Breast epithelium (tissue), 4 donors: ENCODE results near the gene SDK2. TPM values are rescaled to one million over a fixed set of nuclear protein-coding genes. Genes with fewer than 3 reads are reported as not detected.

Source experiments
- DNase-seq, 2 donors: peaks; one replicate each; pipeline ENCODE4 v3.0.0-alpha.2; 2019; ENCODE audit warnings: low spot score in 2 of 2
- H3K27ac ChIP-seq, 2 donors: fragments of 200-600 bp; sonication (generic) in 1 of 2; one replicate each; pipeline ENCODE4 v1.5.1; 2016 to 2019; ENCODE audit warnings: mild to moderate bottlenecking in 1 of 2
- H3K27me3 ChIP-seq, 2 donors: fragments of 200-600 bp; sonication (generic) in 1 of 2; one replicate each; pipeline versions ENCODE4 v1.5.1 to v1.6.0; 2017 to 2019; ENCODE audit warnings: control low read depth in 1 of 2, mild to moderate bottlenecking in 1 of 2
- H3K36me3 ChIP-seq: fragments of 200-600 bp; one replicate; pipeline ENCODE4 v1.5.1; 2019
- H3K4me1 ChIP-seq, 2 donors: fragments of 200-600 bp; sonication (generic); one replicate each; pipeline ENCODE4 v1.5.1; 2016 to 2019; ENCODE audit warnings: control low read depth in 1 of 2
- H3K4me3 ChIP-seq, 3 donors: fragments of 200-600 bp; sonication (generic); 1 replicate in 2 of 3; 2 replicates in 1 of 3; pipeline ENCODE4 v1.5.1; 2016 to 2019; ENCODE audit warnings: mild to moderate bottlenecking in 3 of 3, moderate library complexity in 2 of 3
- H3K9me3 ChIP-seq, 2 donors: fragments of 200-600 bp; sonication (generic) in 1 of 2; one replicate each; pipeline ENCODE4 v1.5.1; 2016 to 2019; ENCODE audit warnings: control low read depth in 1 of 2
- CTCF ChIP-seq, 3 donors: fragments of 450-650 bp; IDR thresholded peaks; one replicate each; pipeline ENCODE4 v1.5.1; 2016 to 2017; ENCODE audit warnings: antibody characterized with exemption in 3 of 3, mild to moderate bottlenecking in 3 of 3, moderate library complexity in 3 of 3
- POLR2A ChIP-seq: fragments of 450-650 bp; IDR thresholded peaks from one replicate; pipeline ENCODE4 v1.6.1; 2016; ENCODE audit warnings: antibody characterized with exemption, mild to moderate bottlenecking, moderate library complexity
- POLR2AphosphoS5 ChIP-seq, 3 donors: sonication (generic); formaldehyde crosslinking; IDR thresholded peaks; one replicate each; pipeline ENCODE4 v1.6.1; 2017; ENCODE audit warnings: antibody characterized with exemption in 3 of 3
- intact Hi-C: fragments of 100-400 bp; cut with DNase I; formaldehyde crosslinking; loops from one replicate; pipeline ENCODE4 v1.15.1; 2023; ENCODE audit warnings: low total_unique reads
- total RNA-seq, 3 donors: library from RNA; depleted of rRNA; stranded (reverse); fragments of >200 nt; gene quantifications; one replicate each; pipeline ENCODE4 v1.1.0, GENCODE V29; 2016

The SDK2 gene
- total RNA-seq, 3 donors from 2014 or later = 0.16 to 2.9 (median 2.6) TPM

- Histone ChIP-seq H3K27ac (no peak overlapping the region), H3K9me3 (no peaks in the 10 kb centered on the region), H3K4me3 (no peak overlapping the region), H3K27me3 (peaks cover 0 to 4% of the 10 kb centered on the region in 2 donors), H3K36me3 (no peaks in the 10 kb centered on the region), H3K4me1 (no peaks in the 10 kb centered on the region)
- DNase-seq = no peak
- TF ChIP-seq CTCF (IDR thresholded peaks at IDR 0.05) (no peak), POLR2AphosphoS5 (IDR thresholded peaks at IDR 0.05) (no peak), POLR2A (no peak)
- intact Hi-C loops = no loop called here
Observed at GRCh38 chr17:73600103-73600871, 44.0 kb downstream of the SDK2 start.

GRCh38 chr17:73599599-73599998 is 44.6 kb downstream of the SDK2 start:
- Histone ChIP-seq H3K27me3 (no peaks in the 10 kb centered on the region), H3K27ac (no peak overlapping the region), H3K9me3 (no peaks in the 10 kb centered on the region), H3K4me3 (no peak overlapping the region), H3K4me1 (no peaks in the 10 kb centered on the region), H3K36me3 (no peaks in the 10 kb centered on the region)
- intact Hi-C loops = no loop called here
- TF ChIP-seq POLR2AphosphoS5 (IDR thresholded peaks at IDR 0.05) = no peak
- no peak for TF ChIP-seq POLR2A
- no peak for TF ChIP-seq CTCF (IDR thresholded peaks at IDR 0.05)
- no peak for DNase-seq

- intact Hi-C loops = no loop called here
- DNase-seq = no peak
- H3K9me3 ChIP-seq = no peaks in the 10 kb centered on the region
- H3K36me3 ChIP-seq = no peaks in the 10 kb centered on the region
- no peaks in the 10 kb centered on the region for H3K4me1 ChIP-seq
- H3K4me3 ChIP-seq = no peak overlapping the region
- TF ChIP-seq POLR2A = no peak
- no peak for TF ChIP-seq CTCF (IDR thresholded peaks at IDR 0.05)
- TF ChIP-seq POLR2AphosphoS5 (IDR thresholded peaks at IDR 0.05) = no peak
- H3K27me3 ChIP-seq = no peaks in the 10 kb centered on the region
- no peak overlapping the region for H3K27ac ChIP-seq
Observed at GRCh38 chr17:73598212-73598611, 46.0 kb downstream of the SDK2 start.

GRCh38 chr17:73595931-73596330 is 48.3 kb downstream of the SDK2 start:
- intact Hi-C loops = no loop called here
- no peak for TF ChIP-seq CTCF (IDR thresholded peaks at IDR 0.05)
- no peak for TF ChIP-seq POLR2AphosphoS5 (IDR thresholded peaks at IDR 0.05)
- no peak for TF ChIP-seq POLR2A
- no peaks in the 10 kb centered on the region for H3K27me3 ChIP-seq
- no peak overlapping the region for H3K4me3 ChIP-seq
- no peaks in the 10 kb centered on the region for H3K36me3 ChIP-seq
- no peak for DNase-seq
- no peak overlapping the region for H3K27ac ChIP-seq
- no peaks in the 10 kb centered on the region for H3K9me3 ChIP-seq
- H3K4me1 ChIP-seq = no peaks in the 10 kb centered on the region

GRCh38 chr17:73595479-73595878 is 48.8 kb downstream of the SDK2 start:
- H3K36me3 ChIP-seq = no peaks in the 10 kb centered on the region
- H3K27me3 ChIP-seq = no peaks in the 10 kb centered on the region
- intact Hi-C loops = no loop called here
- DNase-seq = no peak
- no peak overlapping the region for H3K4me3 ChIP-seq
- no peaks in the 10 kb centered on the region for H3K4me1 ChIP-seq
- no peak for TF ChIP-seq POLR2A
- TF ChIP-seq CTCF (IDR thresholded peaks at IDR 0.05) = no peak
- TF ChIP-seq POLR2AphosphoS5 (IDR thresholded peaks at IDR 0.05) = no peak
- no peaks in the 10 kb centered on the region for H3K9me3 ChIP-seq
- H3K27ac ChIP-seq = no peak overlapping the region
